ENCODE data around the gene NES. TPM values are rescaled to one million over a fixed set of nuclear protein-coding genes. Genes with fewer than 3 reads are reported as not detected.
A peak's percentile ranks its signal among the peaks of the same experiment; 100 is the strongest.

The NES gene
- total RNA-seq, 2 experiments from 2014 or later, result not detected

DNA sequence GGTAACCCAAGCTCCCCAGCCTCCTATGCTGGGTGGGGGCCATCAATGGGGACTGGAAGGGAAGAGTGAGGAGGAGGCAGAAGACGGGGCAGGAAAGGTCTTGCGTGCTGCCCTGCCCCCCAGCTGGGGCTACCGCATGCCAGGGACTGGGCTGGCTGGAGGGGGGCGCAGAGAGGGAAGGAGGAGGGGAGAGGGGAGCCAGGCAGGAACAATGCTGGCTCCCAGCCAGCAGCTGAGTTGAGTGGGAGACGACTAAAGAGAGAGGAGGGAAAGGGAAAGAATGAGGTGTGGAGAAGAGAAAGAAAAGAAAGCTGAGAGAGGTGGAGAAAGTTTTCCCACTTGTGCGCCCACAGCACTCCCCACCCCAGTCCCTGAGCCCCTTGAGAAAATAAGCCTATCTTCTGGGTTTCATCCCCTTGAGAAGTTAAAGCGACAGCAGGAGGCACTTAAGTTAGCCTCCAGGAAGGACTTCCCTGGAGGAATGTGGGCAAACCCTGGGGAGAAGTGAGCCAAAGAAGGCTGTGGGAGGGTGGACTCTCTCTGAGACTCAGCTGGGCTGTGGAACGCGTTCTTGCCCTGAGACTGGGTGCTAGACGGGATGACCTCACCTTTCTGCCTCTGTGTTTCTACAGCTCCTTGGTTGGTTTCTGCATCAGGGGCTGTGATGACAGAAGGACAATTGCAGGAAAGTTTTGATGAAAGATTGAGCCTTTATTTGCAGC lies 12.9 kb upstream of the NES start:
- Mint-ChIP-seq H3K27me3 (peaks cover 67% of the 10 kb centered on the region), H3K36me3 (ENCODE audit: low read depth) (no peaks in the 10 kb centered on the region), H3K4me1 (peaks cover 24% of the 10 kb centered on the region), H3K9me3 (no peaks in the 10 kb centered on the region), H3K4me3 (no peak overlapping the region), H3K27ac (no peak overlapping the region)
- no peak for DNase-seq
- POLR2A ChIA-PET, result no interaction called here
- CTCF ChIA-PET, result interaction anchor here (0.6 to 5.0 kb wide), 46 partner anchors 9 to 233 kb away, joined by 3 to 106 read pairs (median 4); partner anchors contain the start of genes CRABP2, HDGF, ISG20L2 and LRRC71

DNA sequence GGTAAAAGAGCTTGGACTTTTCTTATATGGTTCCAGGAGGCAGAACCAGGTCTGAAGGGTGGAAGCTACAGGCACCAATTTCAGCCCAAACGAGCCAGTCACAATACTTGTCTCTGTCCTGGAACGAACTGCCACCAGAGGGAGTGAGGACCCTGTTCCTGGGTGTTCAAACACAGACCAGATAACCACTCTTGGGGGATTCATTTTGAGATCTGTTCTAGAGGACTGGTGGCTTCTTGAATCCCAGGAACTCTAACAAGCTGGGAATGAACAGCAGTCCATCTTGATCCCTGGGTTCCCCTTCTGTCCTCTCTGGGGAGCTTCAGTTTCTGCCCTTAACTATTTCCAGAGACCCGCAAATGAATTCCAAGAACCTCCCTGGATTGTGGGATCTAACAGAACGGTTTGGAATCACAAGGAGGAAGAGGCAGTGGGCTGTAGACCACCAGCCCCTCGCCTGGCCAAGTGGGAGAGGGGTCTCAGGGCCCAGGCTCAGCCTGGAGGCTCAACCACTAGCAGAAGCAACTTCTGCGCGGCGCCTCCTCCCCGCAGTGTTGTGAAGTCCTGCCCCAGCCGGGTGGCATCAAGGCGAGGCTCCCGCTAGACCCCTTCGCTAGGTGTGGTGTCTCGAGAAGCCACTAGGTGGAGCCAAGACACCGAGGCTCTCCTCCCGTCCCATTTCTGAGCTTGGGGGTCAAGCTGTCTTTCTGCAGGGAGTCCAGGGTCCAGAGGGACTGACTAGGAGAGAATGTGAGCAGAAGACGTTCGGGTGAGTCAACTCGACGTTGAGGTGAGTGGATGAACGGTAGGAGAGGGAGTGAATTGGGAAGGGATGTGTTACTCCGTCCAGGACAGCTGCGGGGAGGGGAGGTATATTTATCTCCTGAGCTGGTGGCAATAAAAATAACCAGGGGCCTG lies 12.1 kb upstream of the NES start:
- no peaks in the 10 kb centered on the region for H3K36me3 Mint-ChIP-seq (ENCODE audit: low read depth)
- H3K4me3 Mint-ChIP-seq, result no peak overlapping the region
- peak; percentile 76 for DNase-seq
- H3K4me1 Mint-ChIP-seq, result peaks cover 31% of the 10 kb centered on the region
- ChIA-PET CTCF (interaction anchor here (0.6 to 5.0 kb wide), 44 partner anchors 9 to 232 kb away, joined by 3 to 106 read pairs (median 4); partner anchors contain the start of genes CRABP2, HDGF, ISG20L2 and LRRC71), POLR2A (interaction anchor here (0.8 kb wide), 1 partner anchor 37 kb away, joined by 4 read pairs; no protein-coding TSS in a partner anchor)
- no peaks in the 10 kb centered on the region for H3K9me3 Mint-ChIP-seq
- peaks cover 63% of the 10 kb centered on the region for H3K27me3 Mint-ChIP-seq
- H3K27ac Mint-ChIP-seq, result no peak overlapping the region

DNA sequence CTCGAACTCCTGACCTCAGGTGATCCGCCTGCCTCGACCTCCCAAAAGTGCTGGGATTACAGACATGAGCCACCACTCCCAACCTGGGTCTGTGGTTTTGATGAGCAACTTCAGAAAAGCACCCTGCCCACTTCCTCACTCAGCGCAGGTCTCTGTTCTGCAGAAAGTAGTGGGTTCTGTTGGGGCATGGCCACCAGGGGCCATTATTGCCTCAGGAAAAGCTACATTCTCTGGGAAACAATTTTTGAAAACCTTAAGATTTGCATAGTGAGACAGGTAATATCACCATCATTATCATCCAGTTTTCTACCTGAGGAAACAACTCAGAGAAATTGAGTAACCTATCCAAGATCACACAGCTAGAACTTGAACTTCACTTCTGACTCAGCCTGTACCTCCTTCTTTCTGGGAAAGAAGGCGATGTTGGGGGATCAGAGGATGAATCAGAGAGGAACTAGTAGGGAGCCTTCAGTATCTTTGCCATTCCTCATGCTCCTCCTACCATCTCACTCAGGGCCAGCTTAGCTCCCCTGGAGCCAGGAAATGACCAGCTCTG lies 7.1 kb upstream of the NES start:
- Mint-ChIP-seq H3K4me1 (peaks cover 19% of the 10 kb centered on the region), H3K27ac (no peak overlapping the region), H3K27me3 (peaks cover 41% of the 10 kb centered on the region), H3K4me3 (no peak overlapping the region), H3K36me3 (ENCODE audit: low read depth) (no peaks in the 10 kb centered on the region), H3K9me3 (no peaks in the 10 kb centered on the region)
- POLR2A ChIA-PET, result no interaction called here
- DNase-seq, result peak; percentile 54
- CTCF ChIA-PET, result interaction anchor here (0.6 to 4.8 kb wide), 13 partner anchors 9 to 2000 kb away, joined by 3 to 31 read pairs (median 4); partner anchors contain the start of gene CRABP2

DNA sequence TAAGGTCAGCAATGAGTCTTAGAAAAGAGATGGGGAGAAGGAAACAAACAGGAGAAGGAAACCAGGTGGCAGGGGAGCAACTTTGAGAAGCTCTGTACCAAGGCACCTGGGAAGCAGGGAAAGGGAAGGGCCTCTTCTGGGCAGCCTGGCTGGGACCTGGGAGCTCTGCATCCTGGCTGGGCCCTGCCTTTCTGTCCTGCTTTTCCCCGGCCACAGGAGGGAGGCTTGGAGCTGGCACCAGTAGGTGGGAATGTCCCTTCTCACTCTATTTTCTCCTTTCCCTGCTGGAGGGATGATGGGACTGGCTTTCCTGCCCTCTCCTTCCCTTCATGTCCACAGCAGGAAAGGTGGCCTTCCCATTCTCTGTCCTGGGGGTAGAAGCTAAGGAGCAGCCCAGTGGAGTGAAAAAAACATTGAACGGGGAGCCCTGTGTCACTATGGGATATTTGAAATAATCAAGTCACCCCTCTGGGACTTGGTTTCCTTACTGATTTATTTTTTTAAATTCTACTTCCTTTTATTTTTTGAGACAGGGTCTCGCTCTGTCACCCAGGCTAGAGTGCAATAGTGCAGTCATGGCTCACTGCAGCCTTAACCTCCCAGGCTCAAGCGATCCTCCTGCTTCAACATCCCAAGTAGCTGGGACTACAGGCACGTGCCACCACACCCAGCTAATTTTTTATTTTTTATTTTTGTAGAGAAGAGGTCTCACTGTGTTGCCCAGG lies 5.1 kb upstream of the NES start:
- Mint-ChIP-seq H3K36me3 (ENCODE audit: low read depth) (no peaks in the 10 kb centered on the region), H3K4me3 (no peak overlapping the region), H3K4me1 (peaks cover 21% of the 10 kb centered on the region), H3K27me3 (peaks cover 45% of the 10 kb centered on the region), H3K9me3 (no peaks in the 10 kb centered on the region), H3K27ac (no peak overlapping the region)
- CTCF ChIA-PET, result interaction anchor here (0.9 to 3.5 kb wide), 7 partner anchors 11 to 46 kb away, joined by 3 to 26 read pairs (median 4); partner anchors contain the start of genes CRABP2, ISG20L2 and METTL25B
- no peak for DNase-seq
- POLR2A ChIA-PET, result no interaction called here

DNA sequence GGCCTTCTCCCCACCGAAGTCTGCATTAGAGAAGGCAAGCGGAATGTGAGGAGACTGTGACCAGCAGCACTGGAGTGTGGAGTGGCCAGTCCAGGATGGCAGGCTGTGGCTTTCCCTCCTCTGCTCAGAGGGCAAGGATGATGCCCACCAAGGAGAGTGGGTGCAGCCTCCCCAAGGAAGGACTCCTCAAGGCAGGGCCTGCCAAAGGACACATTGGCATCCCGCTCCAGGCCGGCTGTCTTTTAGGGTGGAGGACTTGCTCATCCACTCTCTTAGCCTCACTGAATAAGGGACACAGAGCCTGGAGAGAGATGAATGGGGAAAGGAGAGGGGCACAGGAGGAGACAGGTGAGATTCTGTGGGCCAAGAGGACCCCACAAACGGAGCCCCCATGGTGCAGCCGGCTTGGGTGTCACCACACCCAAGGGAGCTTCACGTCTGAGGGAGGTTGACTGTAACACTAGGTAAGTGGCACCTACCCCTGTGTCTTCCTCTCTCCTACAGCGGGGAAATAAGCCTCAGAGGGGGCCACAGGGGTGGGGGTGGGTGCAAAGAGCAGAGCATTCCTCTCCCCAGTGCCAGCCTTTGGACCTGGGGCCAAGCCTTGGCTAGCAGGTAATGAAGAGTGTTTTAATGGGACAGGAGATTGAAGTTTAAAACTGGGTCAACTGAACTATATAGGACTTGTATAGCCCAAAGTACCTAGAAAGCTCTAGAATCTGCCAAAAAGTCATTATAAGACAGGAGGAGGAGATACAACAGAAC lies 4.2 kb upstream of the NES start:
- peaks cover 21% of the 10 kb centered on the region for H3K4me1 Mint-ChIP-seq
- POLR2A ChIA-PET, result no interaction called here
- H3K27me3 Mint-ChIP-seq, result peaks cover 49% of the 10 kb centered on the region
- H3K36me3 Mint-ChIP-seq (ENCODE audit: low read depth), result no peaks in the 10 kb centered on the region
- DNase-seq, result no peak
- H3K4me3 Mint-ChIP-seq, result no peak overlapping the region
- H3K27ac Mint-ChIP-seq, result peak overlapping the region; percentile 43
- CTCF ChIA-PET, result interaction anchor here (0.9 to 5.9 kb wide), 8 partner anchors 9 to 54 kb away, joined by 3 to 41 read pairs (median 4); partner anchors contain the start of genes CRABP2, ISG20L2 and METTL25B
- H3K9me3 Mint-ChIP-seq, result no peaks in the 10 kb centered on the region

DNA sequence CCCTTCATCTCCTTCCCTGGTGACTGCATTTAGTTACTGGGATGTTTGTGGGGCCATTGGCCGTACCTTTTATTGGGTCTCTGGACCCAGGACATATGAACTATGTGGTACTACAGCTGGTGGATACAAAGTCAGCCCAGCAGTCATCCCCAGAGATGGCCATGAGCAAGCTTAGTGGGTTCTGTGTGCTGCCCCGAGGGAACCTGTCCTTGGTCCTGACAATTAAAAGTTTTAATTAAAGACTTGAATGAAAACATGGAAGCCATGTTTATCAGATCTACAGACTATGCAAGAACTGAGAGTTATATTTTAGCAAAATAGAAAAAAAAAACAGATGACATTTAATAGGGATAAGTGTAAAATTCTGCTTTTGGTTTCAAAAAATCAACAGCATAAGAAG lies 2.8 kb upstream of the NES start:
- Mint-ChIP-seq H3K4me1 (peaks cover 21% of the 10 kb centered on the region), H3K36me3 (ENCODE audit: low read depth) (no peaks in the 10 kb centered on the region), H3K9me3 (no peaks in the 10 kb centered on the region), H3K27me3 (peaks cover 53% of the 10 kb centered on the region), H3K27ac (no peak overlapping the region), H3K4me3 (no peak overlapping the region)
- no peak for DNase-seq
- POLR2A ChIA-PET, result no interaction called here
- CTCF ChIA-PET, result interaction anchor here (0.9 to 5.9 kb wide), 6 partner anchors 10 to 53 kb away, joined by 3 to 41 read pairs (median 4); no protein-coding TSS in a partner anchor

DNA sequence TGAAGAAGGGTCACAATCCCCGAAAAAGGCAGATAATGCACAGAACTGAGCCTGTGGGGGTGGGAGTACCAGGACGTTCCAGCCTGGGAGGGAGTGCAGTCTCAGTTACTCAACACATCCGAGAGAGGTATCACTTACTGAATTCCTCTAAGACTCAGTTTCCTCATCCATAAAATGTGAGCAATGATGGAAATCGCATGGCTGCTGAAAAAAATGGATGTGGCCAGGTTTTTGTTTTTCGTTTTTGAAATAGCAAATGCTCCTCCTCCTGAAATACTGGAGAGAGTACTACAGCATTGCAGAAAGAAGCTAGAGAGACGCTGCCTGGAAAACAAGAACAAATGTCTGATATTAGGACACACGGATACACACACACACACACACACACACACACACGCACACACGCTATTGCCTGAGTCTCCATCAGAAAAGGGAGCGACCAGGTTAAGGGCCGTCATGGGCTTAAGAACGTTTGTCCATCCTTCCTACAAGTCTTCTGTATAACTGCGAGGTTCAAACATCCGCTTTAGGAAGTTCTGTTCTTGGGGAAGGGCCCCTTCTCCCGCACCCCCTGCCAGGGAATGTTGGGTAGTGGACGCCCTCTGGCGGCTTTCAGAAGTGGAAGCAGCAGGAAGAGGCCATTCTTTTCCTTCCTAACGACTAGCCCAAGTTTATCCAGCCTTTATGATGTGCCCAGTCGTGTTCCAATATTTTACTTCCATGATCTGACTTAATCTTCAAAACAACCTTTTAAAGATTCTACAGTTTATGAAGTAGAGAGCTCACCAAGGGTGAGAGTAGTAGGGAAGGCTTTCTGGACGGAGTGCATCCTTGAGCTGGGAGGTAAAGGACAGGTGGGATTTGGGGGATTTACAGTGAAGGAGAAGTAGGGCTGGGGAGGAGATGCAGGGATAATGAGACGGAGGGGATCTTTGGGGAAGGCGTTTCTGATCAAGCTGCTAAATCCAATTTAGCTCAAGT lies 699 bp upstream of the NES start:
- DNase-seq, result peak; percentile 34

DNA sequence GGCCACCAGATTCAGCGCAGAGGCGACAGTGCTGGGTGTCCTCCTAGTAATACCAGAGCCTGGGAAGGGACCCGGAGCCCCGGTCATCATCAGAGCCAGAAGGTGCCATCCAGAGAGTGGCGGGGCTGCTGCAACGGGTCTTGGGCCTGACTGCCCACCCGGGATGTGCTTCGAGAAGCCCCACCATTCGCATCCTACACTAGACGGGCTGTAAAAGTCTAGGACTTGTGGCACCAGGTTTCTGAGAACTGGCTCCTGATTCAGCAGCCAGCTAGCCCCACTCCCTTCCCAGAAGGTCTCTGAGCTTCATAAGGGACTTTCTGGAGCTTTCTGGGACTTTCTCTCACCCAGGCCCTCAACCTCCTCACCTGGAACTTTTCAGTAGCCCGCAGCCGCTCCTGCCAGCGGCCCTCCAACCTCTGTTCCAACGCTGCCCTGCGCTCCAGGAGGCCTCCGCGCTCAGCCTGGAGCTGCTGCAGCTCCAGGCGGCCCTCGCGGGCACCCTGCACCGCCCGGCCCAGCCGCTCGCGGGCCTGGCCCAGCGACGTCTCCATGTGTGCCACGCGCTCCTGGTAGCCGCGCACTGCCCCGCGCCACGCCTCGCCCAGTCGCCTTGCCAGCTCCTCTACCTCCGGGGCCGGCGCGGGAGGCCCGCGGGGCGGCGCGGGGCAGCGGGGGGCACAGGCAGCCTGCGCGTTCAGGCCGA lies 940 bp downstream of the NES start:
- POLR2A ChIA-PET, result no interaction called here
- Mint-ChIP-seq H3K4me3 (no peak overlapping the region), H3K27me3 (peaks cover 75% of the 10 kb centered on the region)

More for the DNA sequence above, 699 bp upstream of the NES start:
- ChIA-PET CTCF (interaction anchor here (0.7 to 5.9 kb wide), 14 partner anchors 8 to 53 kb away, joined by 3 to 41 read pairs (median 4); no protein-coding TSS in a partner anchor), POLR2A (interaction anchor here (0.5 to 0.6 kb wide), 2 partner anchors 76 to 186 kb away, joined by 3 to 6 read pairs; partner anchors contain the start of gene GPATCH4)
- Mint-ChIP-seq H3K9me3 (no peaks in the 10 kb centered on the region), H3K27ac (no peak overlapping the region), H3K27me3 (peaks cover 69% of the 10 kb centered on the region), H3K4me1 (peaks cover 3% of the 10 kb centered on the region), H3K36me3 (ENCODE audit: low read depth) (no peaks in the 10 kb centered on the region), H3K4me3 (no peak overlapping the region)

DNA sequence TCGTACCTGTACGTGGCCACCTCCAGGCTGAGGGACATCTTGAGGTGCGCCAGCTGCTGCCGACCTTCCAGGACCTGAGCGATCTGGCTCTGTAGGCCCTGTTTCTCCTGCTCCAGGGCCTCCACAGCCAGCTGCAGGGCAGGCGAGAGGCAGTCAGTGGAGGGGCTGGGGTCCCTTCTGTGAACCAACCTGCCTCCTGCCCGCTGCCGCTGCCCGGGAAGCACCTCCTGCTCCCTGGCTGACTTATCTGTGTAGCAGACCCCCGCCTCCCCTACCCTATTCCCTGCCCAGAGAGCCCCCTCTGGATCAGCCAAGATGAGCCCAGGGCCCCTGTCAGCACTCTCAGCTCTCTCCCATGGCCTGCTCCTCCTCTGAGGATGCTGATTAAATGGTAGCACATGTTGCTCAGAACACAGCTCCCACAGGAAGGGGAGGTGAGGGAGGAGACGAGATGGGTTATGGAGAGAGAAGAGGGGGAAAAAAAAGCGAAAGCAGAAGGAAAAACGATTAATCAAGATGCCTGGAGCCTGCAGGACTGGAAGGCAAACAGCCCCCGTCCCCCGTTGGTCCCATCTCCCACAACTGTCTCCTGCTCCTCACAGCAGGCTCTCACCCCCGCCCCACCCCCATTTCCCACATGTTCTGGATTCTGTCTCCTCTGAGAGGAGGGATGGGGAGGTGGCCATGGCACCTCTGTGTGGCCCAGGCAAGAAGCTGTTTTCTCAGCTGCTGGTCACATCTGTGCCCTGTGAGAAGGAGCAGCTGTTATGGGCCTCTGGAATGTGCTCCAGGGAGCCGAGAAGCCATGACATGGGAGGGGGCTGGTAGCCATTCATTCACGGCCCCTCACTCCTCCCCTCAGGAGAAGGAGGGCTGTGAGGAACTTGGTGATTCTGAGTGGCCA lies 1.7 kb downstream of the NES start:
- no peak for DNase-seq
- H3K4me3 Mint-ChIP-seq, result no peak overlapping the region
- H3K27ac Mint-ChIP-seq, result no peak overlapping the region
- H3K36me3 Mint-ChIP-seq (ENCODE audit: low read depth), result no peaks in the 10 kb centered on the region
- H3K4me1 Mint-ChIP-seq, result peaks cover 3% of the 10 kb centered on the region
- CTCF ChIA-PET, result interaction anchor here (0.6 to 5.9 kb wide), 8 partner anchors 9 to 114 kb away, joined by 3 to 41 read pairs (median 4); no protein-coding TSS in a partner anchor
- peaks cover 73% of the 10 kb centered on the region for H3K27me3 Mint-ChIP-seq
- POLR2A ChIA-PET, result no interaction called here
- no peaks in the 10 kb centered on the region for H3K9me3 Mint-ChIP-seq

More for the DNA sequence above, 940 bp downstream of the NES start:
- H3K27ac Mint-ChIP-seq, result no peak overlapping the region
- H3K9me3 Mint-ChIP-seq, result no peaks in the 10 kb centered on the region
- no peak for DNase-seq
- peaks cover 3% of the 10 kb centered on the region for H3K4me1 Mint-ChIP-seq
- no peaks in the 10 kb centered on the region for H3K36me3 Mint-ChIP-seq (ENCODE audit: low read depth)
- CTCF ChIA-PET, result interaction anchor here (0.6 to 5.9 kb wide), 10 partner anchors 8 to 252 kb away, joined by 3 to 41 read pairs (median 4); no protein-coding TSS in a partner anchor

Measured in activated CD4-positive, alpha-beta T cell treated with anti-CD3 and anti-CD28 coated beads, Interleukin-2, amount 10 ng/mL, durations not matched to agents 7 days and 5 days (primary cell).